CD4-positive, alpha-beta T cell treated with Interleukin-21 for 1 hour (primary cell): ENCODE data around the gene ZSWIM2.
"Not testable (repeated sequence)": the region's sequence is repeated elsewhere in the genome, so short reads cannot be mapped to it uniquely, and the experiment has no call there.

Source experiments
- DNase-seq: peaks from one replicate; pipeline ENCODE4 v3.0.0-alpha.2; 2020

ZSWIM2 gene

GRCh38 chr2:186835628-186836027 lies 13.3 kb downstream of the ZSWIM2 start:
- no peak for DNase-seq

- no peak for DNase-seq
These were observed 21.0 kb downstream of the ZSWIM2 start for GRCh38 chr2:186827862-186828492.

GRCh38 chr2:186827411-186827810 lies 21.6 kb downstream of the ZSWIM2 start:
- no peak for DNase-seq

- no peak for DNase-seq
These were observed 26.6 kb downstream of the ZSWIM2 start for GRCh38 chr2:186822323-186822722.

GRCh38 chr2:186820303-186820702 lies 28.7 kb downstream of the ZSWIM2 start:
- no peak for DNase-seq

- DNase-seq, result not testable (repeated sequence)
These were observed 37.2 kb downstream of the ZSWIM2 start for GRCh38 chr2:186811760-186812159.

GRCh38 chr2:186806591-186806990 lies 42.4 kb downstream of the ZSWIM2 start:
- no peak for DNase-seq

GRCh38 chr2:186798604-186799003 lies 50.4 kb downstream of the ZSWIM2 start:
- DNase-seq, result not testable (repeated sequence)

GRCh38 chr2:186784930-186785329 lies 64.0 kb downstream of the ZSWIM2 start:
- DNase-seq, result no peak

- no peak for DNase-seq
These were observed 65.7 kb downstream of the ZSWIM2 start for GRCh38 chr2:186783254-186783653.

GRCh38 chr2:186780701-186781316 lies 68.2 kb downstream of the ZSWIM2 start:
- no peak for DNase-seq
